Measurements from ENCODE around the gene MAGEF1. TPM values are rescaled to one million over a fixed set of nuclear protein-coding genes. Genes with fewer than 3 reads are reported as not detected.

MAGEF1 gene
- total and polyA plus RNA-seq, 2 experiments from 2014 or later: 66.5 to 88.7 TPM

DNA sequence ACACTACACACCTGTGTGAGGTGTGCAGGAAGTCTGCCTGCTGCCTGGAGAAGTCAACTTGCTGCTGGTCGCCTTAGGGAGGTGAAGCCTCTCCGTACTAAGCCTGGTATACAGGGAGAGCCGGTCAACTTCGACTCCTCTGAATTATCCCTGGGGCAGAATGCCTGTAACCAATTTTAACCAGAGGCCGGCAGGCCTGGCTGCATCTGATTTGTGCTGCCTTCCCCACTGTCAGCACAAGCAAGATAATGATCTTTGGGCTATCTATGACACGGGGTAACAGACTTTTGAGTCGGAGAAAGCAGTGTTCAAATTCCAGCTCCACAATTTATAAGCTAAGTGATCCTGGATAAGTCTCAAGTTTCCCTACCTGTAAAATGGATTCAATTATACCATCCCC, 42.3 kb downstream of the MAGEF1 start:
- H3K9me3 Mint-ChIP-seq: no peaks in the 10 kb centered on the region; the same call in 2 of the 3 replicates
- peaks cover 8% of the 10 kb centered on the region; the same call in 2 of the 3 replicates for H3K4me1 Mint-ChIP-seq
- no peak overlapping the region for H3K27ac ChIP-seq (ENCODE audit: low read depth)
- no peaks in the 10 kb centered on the region for H4K20me1 ChIP-seq (replicated peaks; ENCODE audit: insufficient read depth)
- DNase-seq (ENCODE audit: low spot score): no peak
- H3K27me3 Mint-ChIP-seq (ENCODE audit: insufficient read depth, low read depth, poor library complexity): peaks cover 9% of the 10 kb centered on the region
- no peaks in the 10 kb centered on the region for H3K36me3 ChIP-seq (ENCODE audit: insufficient read depth)
- ATAC-seq: no peak
- H3K9me2 ChIP-seq (ENCODE audit: insufficient read depth): peaks cover 6% of the 10 kb centered on the region
- no peak overlapping the region for H2AFZ ChIP-seq
- no peak overlapping the region for H3K4me2 ChIP-seq
- no peaks in the 10 kb centered on the region for H3K4me1 ChIP-seq (ENCODE audit: insufficient read depth)
- no peaks in the 10 kb centered on the region for H3F3A ChIP-seq (replicated peaks; ENCODE audit: low read depth)
- TF ChIP-seq JUNB (IDR thresholded peaks at IDR 0.05; ENCODE audit: unreplicated experiment) (no peak), EZH2 (IDR thresholded peaks at IDR 0.05; ENCODE audit: low read depth, unreplicated experiment) (no peak), NANOG (IDR thresholded peaks at IDR 0.05; ENCODE audit: borderline replicate concordance) (no peak), ZNF114 (CRISPR knock-in tag; IDR thresholded peaks at IDR 0.05) (no peak), STAT1 (IDR thresholded peaks at IDR 0.05; ENCODE audit: unreplicated experiment) (no peak), CREB1 (CRISPR knock-in tag; IDR thresholded peaks at IDR 0.05; ENCODE audit: low read depth) (no peak), POLR2AphosphoS5 (IDR thresholded peaks at IDR 0.05; ENCODE audit: low read depth) (no peak), EZH2phosphoT487 (IDR thresholded peaks at IDR 0.05; ENCODE audit: unreplicated experiment) (no peak), ZNF331 (CRISPR knock-in tag; IDR thresholded peaks at IDR 0.05; ENCODE audit: low read depth) (no peak)
- TF ChIP-seq, protein P1, sequence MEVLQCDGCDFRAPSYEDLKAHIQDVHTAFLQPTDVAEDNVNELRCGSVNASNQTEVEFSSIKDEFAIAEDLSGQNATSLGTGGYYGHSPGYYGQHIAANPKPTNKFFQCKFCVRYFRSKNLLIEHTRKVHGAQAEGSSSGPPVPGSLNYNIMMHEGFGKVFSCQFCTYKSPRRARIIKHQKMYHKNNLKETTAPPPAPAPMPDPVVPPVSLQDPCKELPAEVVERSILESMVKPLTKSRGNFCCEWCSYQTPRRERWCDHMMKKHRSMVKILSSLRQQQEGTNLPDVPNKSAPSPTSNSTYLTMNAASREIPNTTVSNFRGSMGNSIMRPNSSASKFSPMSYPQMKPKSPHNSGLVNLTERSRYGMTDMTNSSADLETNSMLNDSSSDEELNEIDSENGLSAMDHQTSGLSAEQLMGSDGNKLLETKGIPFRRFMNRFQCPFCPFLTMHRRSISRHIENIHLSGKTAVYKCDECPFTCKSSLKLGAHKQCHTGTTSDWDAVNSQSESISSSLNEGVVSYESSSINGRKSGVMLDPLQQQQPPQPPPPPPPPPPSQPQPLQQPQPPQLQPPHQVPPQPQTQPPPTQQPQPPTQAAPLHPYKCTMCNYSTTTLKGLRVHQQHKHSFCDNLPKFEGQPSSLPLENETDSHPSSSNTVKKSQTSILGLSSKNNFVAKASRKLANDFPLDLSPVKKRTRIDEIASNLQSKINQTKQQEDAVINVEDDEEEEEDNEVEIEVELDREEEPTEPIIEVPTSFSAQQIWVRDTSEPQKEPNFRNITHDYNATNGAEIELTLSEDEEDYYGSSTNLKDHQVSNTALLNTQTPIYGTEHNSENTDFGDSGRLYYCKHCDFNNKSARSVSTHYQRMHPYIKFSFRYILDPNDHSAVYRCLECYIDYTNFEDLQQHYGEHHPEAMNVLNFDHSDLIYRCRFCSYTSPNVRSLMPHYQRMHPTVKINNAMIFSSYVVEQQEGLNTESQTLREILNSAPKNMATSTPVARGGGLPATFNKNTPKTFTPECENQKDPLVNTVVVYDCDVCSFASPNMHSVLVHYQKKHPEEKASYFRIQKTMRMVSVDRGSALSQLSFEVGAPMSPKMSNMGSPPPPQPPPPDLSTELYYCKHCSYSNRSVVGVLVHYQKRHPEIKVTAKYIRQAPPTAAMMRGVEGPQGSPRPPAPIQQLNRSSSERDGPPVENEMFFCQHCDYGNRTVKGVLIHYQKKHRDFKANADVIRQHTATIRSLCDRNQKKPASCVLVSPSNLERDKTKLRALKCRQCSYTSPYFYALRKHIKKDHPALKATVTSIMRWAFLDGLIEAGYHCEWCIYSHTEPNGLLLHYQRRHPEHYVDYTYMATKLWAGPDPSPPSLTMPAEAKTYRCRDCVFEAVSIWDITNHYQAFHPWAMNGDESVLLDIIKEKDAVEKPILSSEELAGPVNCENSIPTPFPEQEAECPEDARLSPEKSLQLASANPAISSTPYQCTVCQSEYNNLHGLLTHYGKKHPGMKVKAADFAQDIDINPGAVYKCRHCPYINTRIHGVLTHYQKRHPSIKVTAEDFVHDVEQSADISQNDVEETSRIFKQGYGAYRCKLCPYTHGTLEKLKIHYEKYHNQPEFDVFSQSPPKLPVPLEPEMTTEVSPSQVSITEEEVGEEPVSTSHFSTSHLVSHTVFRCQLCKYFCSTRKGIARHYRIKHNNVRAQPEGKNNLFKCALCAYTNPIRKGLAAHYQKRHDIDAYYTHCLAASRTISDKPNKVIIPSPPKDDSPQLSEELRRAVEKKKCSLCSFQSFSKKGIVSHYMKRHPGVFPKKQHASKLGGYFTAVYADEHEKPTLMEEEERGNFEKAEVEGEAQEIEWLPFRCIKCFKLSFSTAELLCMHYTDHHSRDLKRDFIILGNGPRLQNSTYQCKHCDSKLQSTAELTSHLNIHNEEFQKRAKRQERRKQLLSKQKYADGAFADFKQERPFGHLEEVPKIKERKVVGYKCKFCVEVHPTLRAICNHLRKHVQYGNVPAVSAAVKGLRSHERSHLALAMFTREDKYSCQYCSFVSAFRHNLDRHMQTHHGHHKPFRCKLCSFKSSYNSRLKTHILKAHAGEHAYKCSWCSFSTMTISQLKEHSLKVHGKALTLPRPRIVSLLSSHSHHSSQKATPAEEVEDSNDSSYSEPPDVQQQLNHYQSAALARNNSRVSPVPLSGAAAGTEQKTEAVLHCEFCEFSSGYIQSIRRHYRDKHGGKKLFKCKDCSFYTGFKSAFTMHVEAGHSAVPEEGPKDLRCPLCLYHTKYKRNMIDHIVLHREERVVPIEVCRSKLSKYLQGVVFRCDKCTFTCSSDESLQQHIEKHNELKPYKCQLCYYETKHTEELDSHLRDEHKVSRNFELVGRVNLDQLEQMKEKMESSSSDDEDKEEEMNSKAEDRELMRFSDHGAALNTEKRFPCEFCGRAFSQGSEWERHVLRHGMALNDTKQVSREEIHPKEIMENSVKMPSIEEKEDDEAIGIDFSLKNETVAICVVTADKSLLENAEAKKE (CRISPR knock-in tag; IDR thresholded peaks at IDR 0.05): no peak
- TF ChIP-seq, protein P2, sequence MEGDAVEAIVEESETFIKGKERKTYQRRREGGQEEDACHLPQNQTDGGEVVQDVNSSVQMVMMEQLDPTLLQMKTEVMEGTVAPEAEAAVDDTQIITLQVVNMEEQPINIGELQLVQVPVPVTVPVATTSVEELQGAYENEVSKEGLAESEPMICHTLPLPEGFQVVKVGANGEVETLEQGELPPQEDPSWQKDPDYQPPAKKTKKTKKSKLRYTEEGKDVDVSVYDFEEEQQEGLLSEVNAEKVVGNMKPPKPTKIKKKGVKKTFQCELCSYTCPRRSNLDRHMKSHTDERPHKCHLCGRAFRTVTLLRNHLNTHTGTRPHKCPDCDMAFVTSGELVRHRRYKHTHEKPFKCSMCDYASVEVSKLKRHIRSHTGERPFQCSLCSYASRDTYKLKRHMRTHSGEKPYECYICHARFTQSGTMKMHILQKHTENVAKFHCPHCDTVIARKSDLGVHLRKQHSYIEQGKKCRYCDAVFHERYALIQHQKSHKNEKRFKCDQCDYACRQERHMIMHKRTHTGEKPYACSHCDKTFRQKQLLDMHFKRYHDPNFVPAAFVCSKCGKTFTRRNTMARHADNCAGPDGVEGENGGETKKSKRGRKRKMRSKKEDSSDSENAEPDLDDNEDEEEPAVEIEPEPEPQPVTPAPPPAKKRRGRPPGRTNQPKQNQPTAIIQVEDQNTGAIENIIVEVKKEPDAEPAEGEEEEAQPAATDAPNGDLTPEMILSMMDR (conservative IDR thresholded peaks at IDR 0.05; ENCODE audit: low read depth in 2 of 2): no peak
- TF ChIP-seq, protein P3, sequence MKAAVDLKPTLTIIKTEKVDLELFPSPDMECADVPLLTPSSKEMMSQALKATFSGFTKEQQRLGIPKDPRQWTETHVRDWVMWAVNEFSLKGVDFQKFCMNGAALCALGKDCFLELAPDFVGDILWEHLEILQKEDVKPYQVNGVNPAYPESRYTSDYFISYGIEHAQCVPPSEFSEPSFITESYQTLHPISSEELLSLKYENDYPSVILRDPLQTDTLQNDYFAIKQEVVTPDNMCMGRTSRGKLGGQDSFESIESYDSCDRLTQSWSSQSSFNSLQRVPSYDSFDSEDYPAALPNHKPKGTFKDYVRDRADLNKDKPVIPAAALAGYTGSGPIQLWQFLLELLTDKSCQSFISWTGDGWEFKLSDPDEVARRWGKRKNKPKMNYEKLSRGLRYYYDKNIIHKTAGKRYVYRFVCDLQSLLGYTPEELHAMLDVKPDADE (IDR thresholded peaks at IDR 0.05): no peak
- TF ChIP-seq, protein P4, sequence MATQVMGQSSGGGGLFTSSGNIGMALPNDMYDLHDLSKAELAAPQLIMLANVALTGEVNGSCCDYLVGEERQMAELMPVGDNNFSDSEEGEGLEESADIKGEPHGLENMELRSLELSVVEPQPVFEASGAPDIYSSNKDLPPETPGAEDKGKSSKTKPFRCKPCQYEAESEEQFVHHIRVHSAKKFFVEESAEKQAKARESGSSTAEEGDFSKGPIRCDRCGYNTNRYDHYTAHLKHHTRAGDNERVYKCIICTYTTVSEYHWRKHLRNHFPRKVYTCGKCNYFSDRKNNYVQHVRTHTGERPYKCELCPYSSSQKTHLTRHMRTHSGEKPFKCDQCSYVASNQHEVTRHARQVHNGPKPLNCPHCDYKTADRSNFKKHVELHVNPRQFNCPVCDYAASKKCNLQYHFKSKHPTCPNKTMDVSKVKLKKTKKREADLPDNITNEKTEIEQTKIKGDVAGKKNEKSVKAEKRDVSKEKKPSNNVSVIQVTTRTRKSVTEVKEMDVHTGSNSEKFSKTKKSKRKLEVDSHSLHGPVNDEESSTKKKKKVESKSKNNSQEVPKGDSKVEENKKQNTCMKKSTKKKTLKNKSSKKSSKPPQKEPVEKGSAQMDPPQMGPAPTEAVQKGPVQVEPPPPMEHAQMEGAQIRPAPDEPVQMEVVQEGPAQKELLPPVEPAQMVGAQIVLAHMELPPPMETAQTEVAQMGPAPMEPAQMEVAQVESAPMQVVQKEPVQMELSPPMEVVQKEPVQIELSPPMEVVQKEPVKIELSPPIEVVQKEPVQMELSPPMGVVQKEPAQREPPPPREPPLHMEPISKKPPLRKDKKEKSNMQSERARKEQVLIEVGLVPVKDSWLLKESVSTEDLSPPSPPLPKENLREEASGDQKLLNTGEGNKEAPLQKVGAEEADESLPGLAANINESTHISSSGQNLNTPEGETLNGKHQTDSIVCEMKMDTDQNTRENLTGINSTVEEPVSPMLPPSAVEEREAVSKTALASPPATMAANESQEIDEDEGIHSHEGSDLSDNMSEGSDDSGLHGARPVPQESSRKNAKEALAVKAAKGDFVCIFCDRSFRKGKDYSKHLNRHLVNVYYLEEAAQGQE (IDR thresholded peaks at IDR 0.05; ENCODE audit: unreplicated experiment): no peak
- H3K27me3 ChIP-seq (ENCODE audit: insufficient read depth): no peaks in the 10 kb centered on the region
- no peak overlapping the region for H3K4me3 ChIP-seq
- H3K79me2 ChIP-seq (replicated peaks; ENCODE audit: insufficient read depth): no peaks in the 10 kb centered on the region
- no peak overlapping the region for H3K4me3 Mint-ChIP-seq
- no peak overlapping the region for H3K27ac Mint-ChIP-seq
- H3K36me3 Mint-ChIP-seq (ENCODE audit: low read depth): no peaks in the 10 kb centered on the region
